Astrocyte of the spinal cord (primary cell): ENCODE results near the gene ALDH8A1.

Experiments used
- DNase-seq: peaks from one replicate; pipeline ENCODE4 v3.0.0; 2011; ENCODE audit warnings: low read depth, low spot score
- H3K4me3 ChIP-seq: 2 replicates; pipeline ENCODE4 v1.5.1; 2011; ENCODE audit warnings: low read depth, mild to moderate bottlenecking, low read length, moderate library complexity
- CTCF ChIP-seq: IDR thresholded peaks from 2 replicates; pipeline ENCODE4 v1.5.1; 2012; ENCODE audit warnings: low read depth, mild to moderate bottlenecking, low read length, inconsistent platforms
- in situ Hi-C: cut with HindIII; loops from 2 replicates; pipeline ENCODE4 v1.10.0; 2017; ENCODE audit warnings: low sequenced_read_pairs

Gene ALDH8A1

GRCh38 chr6:134967711-134968110 lies 17.8 kb upstream of the ALDH8A1 start:
- no peak overlapping the region for H3K4me3 ChIP-seq
- in situ Hi-C loops: no loop called here
- TF ChIP-seq CTCF: no peak
- DNase-seq: no peak

DNA sequence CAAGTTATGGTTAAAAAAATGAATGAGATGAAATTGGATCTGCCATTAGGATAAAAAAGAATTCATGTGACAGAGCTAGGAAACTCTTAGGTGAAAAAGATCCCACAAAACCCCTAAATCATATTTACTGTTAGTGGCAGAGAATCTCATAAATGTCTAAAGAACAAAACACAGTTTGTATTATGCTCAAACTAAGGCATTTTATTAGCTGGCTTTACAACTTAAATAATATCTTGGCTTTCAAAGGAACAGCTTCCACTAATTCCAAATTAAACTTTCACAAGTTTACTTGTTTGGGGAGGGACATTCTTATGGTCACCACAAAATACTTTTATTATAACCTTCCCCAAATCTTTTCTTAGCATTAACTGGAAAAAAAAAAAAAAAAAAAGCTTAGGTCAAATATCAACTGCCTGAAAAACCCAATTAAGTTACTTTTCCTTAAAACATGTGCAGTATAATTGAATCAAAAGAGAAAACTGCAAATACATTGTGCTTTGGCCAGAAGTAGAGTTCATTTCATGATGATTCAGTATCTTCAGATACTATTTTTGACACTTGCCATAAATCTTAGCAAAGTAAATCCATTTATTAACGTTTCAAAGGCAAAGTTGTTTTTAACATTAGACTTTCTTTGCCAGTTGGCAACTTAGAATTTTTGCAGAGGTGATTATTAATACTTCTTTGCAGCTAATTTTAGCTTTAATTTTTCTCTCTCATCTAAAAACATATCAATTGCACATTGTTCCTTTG lies 14.7 kb upstream of the ALDH8A1 start:
- no peak for TF ChIP-seq CTCF
- in situ Hi-C loops: no loop called here
- H3K4me3 ChIP-seq: no peak overlapping the region
- DNase-seq: no peak

GRCh38 chr6:134962421-134962820 lies 12.5 kb upstream of the ALDH8A1 start:
- in situ Hi-C loops: no loop called here
- no peak for TF ChIP-seq CTCF
- DNase-seq: no peak

DNA sequence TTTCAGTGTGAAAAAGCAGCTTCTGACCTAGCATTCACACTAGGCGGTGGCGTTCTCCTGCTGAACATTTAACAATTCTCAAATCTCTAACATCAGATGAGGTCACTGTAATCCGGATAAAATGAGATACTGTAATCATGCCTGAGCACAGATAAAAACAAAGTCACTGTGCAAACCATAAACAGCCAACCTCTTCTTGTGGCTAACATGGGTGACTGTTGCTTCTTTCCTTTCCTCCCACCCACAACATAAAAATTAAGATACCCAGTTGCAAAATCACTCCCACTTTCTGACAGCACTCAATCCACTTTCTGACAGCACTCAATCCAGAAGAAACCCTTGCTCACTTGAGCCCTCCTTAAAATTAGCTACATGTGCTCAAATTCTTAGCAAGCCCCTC lies 11.5 kb upstream of the ALDH8A1 start:
- no peak overlapping the region for H3K4me3 ChIP-seq
- no peak for DNase-seq
- TF ChIP-seq CTCF: no peak
- in situ Hi-C loops: no loop called here

More at GRCh38 chr6:134962421-134962820, 12.5 kb upstream of the ALDH8A1 start:
- H3K4me3 ChIP-seq: no peak overlapping the region

- no peak for DNase-seq
- in situ Hi-C loops: no loop called here
- TF ChIP-seq CTCF: no peak
- H3K4me3 ChIP-seq: no peak overlapping the region
These were observed 9.7 kb upstream of the ALDH8A1 start for GRCh38 chr6:134959603-134960002.

DNA sequence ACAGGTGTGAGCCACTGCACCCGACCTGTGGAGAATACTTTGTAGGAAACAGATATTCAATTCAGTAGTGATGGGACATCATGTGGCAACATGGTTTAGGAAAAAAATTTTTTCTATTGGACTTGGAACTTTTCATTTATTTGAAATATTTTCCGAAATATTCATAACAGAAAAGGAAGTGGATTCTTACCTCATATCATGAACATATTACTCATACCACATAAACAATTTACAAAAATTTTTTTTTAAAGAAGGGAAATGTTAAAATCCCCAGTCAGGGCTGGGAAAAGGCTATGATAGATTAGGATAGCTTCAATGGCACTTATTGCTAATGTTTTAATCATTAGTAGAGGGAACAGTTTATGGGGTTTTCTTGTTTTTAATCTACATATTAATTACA lies 6.8 kb upstream of the ALDH8A1 start:
- no peak for TF ChIP-seq CTCF
- no peak overlapping the region for H3K4me3 ChIP-seq
- no peak for DNase-seq
- in situ Hi-C loops: no loop called here
